OCI-LY3 (cell line): ENCODE data around the gene SIL1.
"Not testable (repeated sequence)": the region's sequence is repeated elsewhere in the genome, so short reads cannot be mapped to it uniquely, and the experiment has no call there.

Experiments
- H2AFZ ChIP-seq: fragments of 200-600, 300-600 bp; shearing (Covaris generic); 2 replicates; pipeline ENCODE4 v1.6.0; 2014; ENCODE audit warnings: antibody characterized with exemption, low read depth, low read length
- H3K27ac ChIP-seq: fragments of 200-600, 300-600 bp; sonication (generic); 2 replicates; pipeline ENCODE4 v1.5.1; 2014; ENCODE audit warnings: mild to moderate bottlenecking, low read length, moderate library complexity, mixed read lengths
- H3K27me3 ChIP-seq: fragments of 200-600, 300-600 bp; sonication (generic); 2 replicates; pipeline ENCODE4 v1.6.1; 2014; ENCODE audit warnings: low read depth, low read length, mixed read lengths
- H3K36me3 ChIP-seq: fragments of 200-600, 300-600 bp; sonication (generic); replicated peaks from 2 replicates; pipeline ENCODE3; 2014; ENCODE audit warnings: low read depth, low read length, mixed read lengths
- H3K4me1 ChIP-seq: fragments of 300-600, 200-600 bp; sonication (generic); 2 replicates; pipeline ENCODE4 v1.6.1; 2014; ENCODE audit warnings: low read length, mixed read lengths
- H3K4me2 ChIP-seq: fragments of 200-600, 300-600 bp; sonication (generic); 2 replicates; pipeline ENCODE4 v1.6.1; 2014; ENCODE audit warnings: low read length, mixed read lengths
- H3K4me3 ChIP-seq: fragments of 300-600, 200-600 bp; sonication (generic); 2 replicates; pipeline ENCODE4 v1.5.1; 2014; ENCODE audit warnings: antibody characterized with exemption, mild to moderate bottlenecking, low read length, moderate library complexity
- H3K79me2 ChIP-seq: fragments of 300-600, 200-600 bp; shearing (Covaris generic); 2 replicates; pipeline ENCODE4 v1.6.1; 2014; ENCODE audit warnings: mild to moderate bottlenecking, low read length, mixed read lengths
- H3K9ac ChIP-seq: fragments of 300-600, 200-600 bp; shearing (Covaris generic); 2 replicates; pipeline ENCODE4 v1.6.0; 2014; ENCODE audit warnings: mild to moderate bottlenecking, low read length, moderate library complexity
- H3K9me3 ChIP-seq: fragments of 200-600, 300-600 bp; shearing (Covaris generic); 2 replicates; pipeline ENCODE4 v1.6.1; 2014; ENCODE audit warnings: low read length, mixed read lengths; ENCODE audit not compliant: insufficient read depth
- H4K20me1 ChIP-seq: fragments of 200-600, 300-600 bp; sonication (generic); 2 replicates; pipeline ENCODE4 v1.6.1; 2016; ENCODE audit warnings: low read length, mixed read lengths; ENCODE audit not compliant: insufficient read depth
- EZH2phosphoT487 ChIP-seq: fragments of 200-600 bp; shearing (Covaris generic); IDR thresholded peaks from 2 replicates; pipeline ENCODE4 v1.6.1; 2018; ENCODE audit warnings: antibody characterized with exemption, mixed run types, low read depth
- TF ChIP-seq, protein P1 (sequence below): fragments of 200-600, 300-600 bp; sonication (generic); IDR thresholded peaks from 2 replicates; pipeline ENCODE4 v1.5.1; 2014; ENCODE audit warnings: antibody characterized with exemption, low read length, low read depth

SIL1 gene

DNA sequence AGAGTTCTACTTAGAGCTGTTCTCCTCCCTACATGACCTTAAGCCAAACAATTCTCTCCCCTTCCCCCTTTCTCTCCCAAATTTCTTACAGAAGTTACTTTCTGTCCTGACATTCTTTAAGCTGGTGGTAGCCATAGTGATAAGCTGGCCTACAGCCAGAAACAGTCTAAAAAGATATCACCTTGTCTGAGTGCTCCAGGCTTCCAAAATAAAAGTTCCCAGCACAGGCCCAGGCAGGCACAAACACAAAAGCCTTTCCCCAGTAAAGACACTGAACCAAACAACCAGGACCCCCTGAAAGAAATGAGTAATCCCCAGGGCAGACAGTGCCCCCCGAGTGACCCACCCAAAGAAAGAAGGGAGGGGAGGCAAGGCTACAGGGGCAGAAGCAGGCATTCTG is 19.2 kb downstream of the SIL1 start:
- H3K36me3 ChIP-seq = no peaks in the 10 kb centered on the region
- H3K4me3 ChIP-seq = no peak overlapping the region
- H3K27ac ChIP-seq = no peak overlapping the region
- no peak overlapping the region for H3K9ac ChIP-seq
- no peaks in the 10 kb centered on the region for H3K27me3 ChIP-seq
- no peak overlapping the region for H3K4me2 ChIP-seq
- no peaks in the 10 kb centered on the region for H3K9me3 ChIP-seq
- H3K4me1 ChIP-seq = peaks cover 28% of the 10 kb centered on the region
- H3K79me2 ChIP-seq = peaks cover 8% of the 10 kb centered on the region
- H2AFZ ChIP-seq = no peak overlapping the region
- H4K20me1 ChIP-seq = peaks cover 5% of the 10 kb centered on the region
- no peak for TF ChIP-seq EZH2phosphoT487

DNA sequence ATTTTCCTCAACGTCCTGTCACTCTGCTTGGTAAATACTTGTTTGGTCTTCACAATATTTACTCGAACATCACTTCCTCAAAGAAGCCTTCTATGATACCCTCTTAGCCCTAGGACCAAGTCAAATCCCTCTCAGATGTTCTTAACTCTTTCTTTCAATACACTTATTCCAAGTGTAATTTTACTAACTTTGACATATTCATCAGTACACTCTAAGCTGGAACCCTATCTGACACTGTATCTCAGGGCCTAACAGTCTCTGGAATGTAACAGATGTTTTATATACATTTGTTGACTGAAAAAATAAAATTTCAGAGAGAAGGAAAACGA is 19.6 kb downstream of the SIL1 start:
- Histone ChIP-seq H3K4me3 (no peak overlapping the region), H3K9me3 (no peaks in the 10 kb centered on the region), H3K4me1 (peaks cover 28% of the 10 kb centered on the region), H3K36me3 (no peaks in the 10 kb centered on the region), H3K27me3 (no peaks in the 10 kb centered on the region), H3K27ac (no peak overlapping the region), H3K79me2 (peaks cover 8% of the 10 kb centered on the region), H3K9ac (no peak overlapping the region), H3K4me2 (peak overlapping the region; percentile 15), H2AFZ (no peak overlapping the region), H4K20me1 (peaks cover 5% of the 10 kb centered on the region)
- no peak for TF ChIP-seq EZH2phosphoT487
- TF ChIP-seq, protein P1, sequence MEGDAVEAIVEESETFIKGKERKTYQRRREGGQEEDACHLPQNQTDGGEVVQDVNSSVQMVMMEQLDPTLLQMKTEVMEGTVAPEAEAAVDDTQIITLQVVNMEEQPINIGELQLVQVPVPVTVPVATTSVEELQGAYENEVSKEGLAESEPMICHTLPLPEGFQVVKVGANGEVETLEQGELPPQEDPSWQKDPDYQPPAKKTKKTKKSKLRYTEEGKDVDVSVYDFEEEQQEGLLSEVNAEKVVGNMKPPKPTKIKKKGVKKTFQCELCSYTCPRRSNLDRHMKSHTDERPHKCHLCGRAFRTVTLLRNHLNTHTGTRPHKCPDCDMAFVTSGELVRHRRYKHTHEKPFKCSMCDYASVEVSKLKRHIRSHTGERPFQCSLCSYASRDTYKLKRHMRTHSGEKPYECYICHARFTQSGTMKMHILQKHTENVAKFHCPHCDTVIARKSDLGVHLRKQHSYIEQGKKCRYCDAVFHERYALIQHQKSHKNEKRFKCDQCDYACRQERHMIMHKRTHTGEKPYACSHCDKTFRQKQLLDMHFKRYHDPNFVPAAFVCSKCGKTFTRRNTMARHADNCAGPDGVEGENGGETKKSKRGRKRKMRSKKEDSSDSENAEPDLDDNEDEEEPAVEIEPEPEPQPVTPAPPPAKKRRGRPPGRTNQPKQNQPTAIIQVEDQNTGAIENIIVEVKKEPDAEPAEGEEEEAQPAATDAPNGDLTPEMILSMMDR = no peak

DNA sequence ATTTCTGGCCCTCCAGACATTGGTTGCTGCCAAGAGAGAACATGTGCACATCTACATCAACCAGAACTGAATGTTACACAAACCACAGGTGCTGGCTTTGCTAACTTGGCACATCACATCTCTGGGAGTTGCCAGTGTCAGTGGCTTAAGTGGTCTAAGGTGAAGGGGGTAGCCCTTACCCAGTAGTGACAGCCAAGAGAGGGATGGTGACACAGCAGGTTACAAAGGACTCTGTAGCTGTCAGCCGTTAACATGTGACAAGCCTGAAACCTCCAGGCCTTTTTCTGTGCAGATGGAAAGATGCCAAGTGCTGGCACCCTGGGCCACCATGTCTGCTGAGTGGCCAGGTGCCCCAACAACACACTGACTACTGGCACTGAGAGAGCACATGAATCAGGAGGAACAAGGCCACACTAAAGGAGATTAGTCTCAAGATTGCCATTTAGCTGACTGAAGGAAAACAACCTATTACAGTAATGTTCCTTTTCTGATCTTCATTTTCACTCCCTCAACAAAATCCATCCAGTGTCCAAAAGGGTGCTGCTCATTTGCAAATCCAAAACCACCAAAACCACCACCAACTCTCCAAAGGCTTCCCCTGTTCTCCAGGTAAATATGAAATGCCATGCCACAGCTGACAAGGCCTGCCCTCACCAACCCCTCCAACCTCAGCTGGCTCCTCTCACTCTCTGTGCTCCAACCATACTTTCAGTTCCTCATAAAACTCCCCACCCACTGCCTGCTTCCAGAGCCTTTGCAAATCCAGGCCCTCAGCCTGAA is 20.2 kb downstream of the SIL1 start:
- peak overlapping the region; percentile 36 for H3K27ac ChIP-seq
- peaks cover 5% of the 10 kb centered on the region for H4K20me1 ChIP-seq
- peaks cover under 1% of the 10 kb centered on the region for H3K36me3 ChIP-seq
- no peak for TF ChIP-seq EZH2phosphoT487
- TF ChIP-seq, protein P1 = no peak
- H3K4me1 ChIP-seq = peaks cover 25% of the 10 kb centered on the region
- H3K9me3 ChIP-seq = no peaks in the 10 kb centered on the region
- peak overlapping the region; percentile 15 for H3K4me2 ChIP-seq
- H3K79me2 ChIP-seq = peaks cover 8% of the 10 kb centered on the region
- no peak overlapping the region for H3K4me3 ChIP-seq
- H2AFZ ChIP-seq = no peak overlapping the region
- H3K27me3 ChIP-seq = no peaks in the 10 kb centered on the region
- H3K9ac ChIP-seq = no peak overlapping the region

DNA sequence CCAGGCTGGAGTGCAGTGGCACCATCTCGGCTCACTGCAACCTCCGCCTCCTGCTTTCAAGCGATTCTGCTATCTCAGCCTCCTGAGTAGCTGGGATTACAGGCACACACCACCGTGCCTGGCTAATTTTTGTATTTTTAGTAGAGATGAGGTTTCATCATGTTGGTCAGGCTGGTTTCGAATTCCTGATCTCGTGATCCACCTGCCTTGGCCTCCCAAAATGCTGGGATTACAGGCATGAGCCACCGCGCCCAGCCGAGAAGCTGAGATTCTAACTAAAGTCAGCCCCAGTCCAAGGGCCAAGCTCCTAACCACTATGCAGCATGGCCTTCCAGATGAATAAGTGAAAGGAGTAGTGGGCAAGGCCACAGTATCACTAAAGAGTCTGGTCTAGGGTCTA is 20.9 kb downstream of the SIL1 start:
- not testable (repeated sequence) for H2AFZ ChIP-seq, H3K36me3 ChIP-seq, H4K20me1 ChIP-seq, H3K79me2 ChIP-seq, H3K9ac ChIP-seq, H3K4me3 ChIP-seq, H3K9me3 ChIP-seq, H3K27ac ChIP-seq, H3K27me3 ChIP-seq
- H3K4me1 ChIP-seq = peaks cover 18% of the 10 kb centered on the region
- 0 out of 2 replicates have a peak overlapping the region, but pooled peaks have one; percentile 15 for H3K4me2 ChIP-seq

DNA sequence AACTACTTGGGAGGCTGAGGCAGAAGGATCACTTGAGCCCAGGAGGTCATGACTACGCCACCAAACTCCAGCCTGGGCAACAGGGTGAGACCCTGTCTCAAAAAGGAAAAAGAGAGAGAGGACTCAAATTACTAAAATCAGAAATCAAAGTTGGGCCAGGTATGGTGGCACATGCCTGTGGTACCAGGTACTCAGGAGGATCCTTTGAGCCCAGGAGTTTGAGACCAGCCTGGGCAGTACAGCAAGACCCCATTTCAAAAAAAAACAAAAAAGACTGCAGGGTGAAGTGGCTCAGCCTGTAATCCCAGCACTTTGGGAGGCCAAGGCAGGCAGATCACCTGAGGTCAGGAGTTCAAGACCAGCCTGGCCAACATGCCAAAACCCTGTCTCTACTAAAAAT is 23.8 kb downstream of the SIL1 start:
- peaks cover 16% of the 10 kb centered on the region for H3K4me1 ChIP-seq
- not testable (repeated sequence) for H3K79me2 ChIP-seq, H4K20me1 ChIP-seq, H3K4me3 ChIP-seq, H3K27me3 ChIP-seq, H3K9ac ChIP-seq, H3K4me2 ChIP-seq, H2AFZ ChIP-seq, H3K9me3 ChIP-seq, H3K36me3 ChIP-seq, H3K27ac ChIP-seq
